T-helper 2 cell (primary cell): ENCODE data around the gene EML6.

Experiments used
- DNase-seq, 5 experiments: peaks; one replicate each; pipeline versions ENCODE4 v3.0.0 to v3.0.0-alpha.2; 2012 to 2022

EML6 gene

GRCh38 chr2:54758951-54759350 is 35.5 kb downstream of the EML6 start:
- DNase-seq, result no peak

GRCh38 chr2:54760310-54760709 is 36.8 kb downstream of the EML6 start:
- no peak for DNase-seq

GRCh38 chr2:54763636-54764291 is 40.3 kb downstream of the EML6 start:
- peak in 1 of 5 experiments; percentile 32 for DNase-seq

GRCh38 chr2:54767921-54768320 is 44.5 kb downstream of the EML6 start:
- no peak for DNase-seq

DNA sequence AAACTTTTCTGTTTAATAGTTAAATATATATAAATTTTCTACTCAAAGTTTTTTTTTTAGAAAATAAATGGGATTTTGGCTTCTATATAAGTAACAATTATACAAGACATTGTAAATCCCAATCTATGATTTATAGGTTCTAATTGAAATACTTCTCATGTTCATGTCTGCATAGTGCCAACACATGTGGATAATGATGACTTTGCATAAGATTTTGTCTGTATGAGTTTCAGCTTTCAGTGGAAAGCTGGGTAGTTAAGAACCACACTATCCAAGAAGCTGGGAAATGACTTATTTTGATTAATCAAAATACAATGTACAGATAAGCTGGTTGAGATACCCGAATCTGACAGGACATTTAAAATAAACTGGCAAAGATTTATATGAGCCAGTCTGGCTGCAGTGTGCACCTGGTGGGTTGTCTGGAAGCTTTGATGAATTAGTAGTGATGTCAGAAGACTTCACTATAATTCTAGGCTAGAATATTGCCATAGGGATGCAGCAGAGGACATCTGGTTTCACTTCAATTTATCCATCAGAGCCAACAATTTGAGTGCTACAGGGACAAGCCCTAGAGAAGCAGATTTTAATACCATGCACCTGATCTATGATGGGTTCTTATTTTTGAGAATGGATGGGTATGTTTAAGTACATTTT is 45.4 kb downstream of the EML6 start:
- no peak for DNase-seq

DNA sequence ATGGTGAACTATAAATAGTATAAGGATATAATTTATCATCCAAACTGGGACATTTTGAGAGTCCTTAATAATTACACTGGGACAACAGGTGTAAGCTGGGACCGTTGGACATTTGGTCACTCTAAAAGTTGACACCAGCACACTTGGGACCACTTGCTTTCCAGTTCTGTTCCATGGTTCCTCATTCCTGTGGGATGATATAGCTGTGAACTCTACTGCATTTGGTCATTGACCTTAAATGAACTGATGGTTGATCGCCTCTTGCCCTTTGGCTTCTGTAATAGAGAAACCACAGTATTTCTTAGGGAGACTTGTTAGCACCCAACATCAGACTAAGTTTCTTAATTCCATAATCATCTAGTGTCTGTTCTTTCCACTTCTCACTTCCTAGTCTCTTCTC is 46.7 kb downstream of the EML6 start:
- no peak for DNase-seq

GRCh38 chr2:54770676-54771075 is 47.2 kb downstream of the EML6 start:
- no peak for DNase-seq

GRCh38 chr2:54771166-54771885 is 47.9 kb downstream of the EML6 start:
- DNase-seq, result no peak

DNA sequence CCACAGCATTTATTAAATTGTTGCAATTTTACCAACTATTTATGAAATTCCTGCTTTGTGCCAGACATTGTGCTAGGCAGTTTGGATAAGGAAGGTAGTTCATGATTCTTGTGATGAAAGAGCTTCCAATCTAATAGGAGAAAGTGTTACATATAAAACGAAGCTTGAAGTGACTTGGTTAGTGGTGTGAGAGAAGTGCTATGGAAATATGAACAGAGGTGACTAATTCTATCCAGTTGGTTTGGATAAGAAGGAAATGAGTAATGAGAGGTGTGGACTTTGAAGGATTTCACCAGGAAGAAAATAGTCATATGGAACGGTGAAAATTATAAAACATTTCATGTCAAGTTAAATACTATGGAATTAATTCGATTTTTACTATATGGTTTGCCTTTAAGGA is 48.6 kb downstream of the EML6 start:
- no peak for DNase-seq

- no peak for DNase-seq
Observed at GRCh38 chr2:54772531-54772930, 49.1 kb downstream of the EML6 start.

DNA sequence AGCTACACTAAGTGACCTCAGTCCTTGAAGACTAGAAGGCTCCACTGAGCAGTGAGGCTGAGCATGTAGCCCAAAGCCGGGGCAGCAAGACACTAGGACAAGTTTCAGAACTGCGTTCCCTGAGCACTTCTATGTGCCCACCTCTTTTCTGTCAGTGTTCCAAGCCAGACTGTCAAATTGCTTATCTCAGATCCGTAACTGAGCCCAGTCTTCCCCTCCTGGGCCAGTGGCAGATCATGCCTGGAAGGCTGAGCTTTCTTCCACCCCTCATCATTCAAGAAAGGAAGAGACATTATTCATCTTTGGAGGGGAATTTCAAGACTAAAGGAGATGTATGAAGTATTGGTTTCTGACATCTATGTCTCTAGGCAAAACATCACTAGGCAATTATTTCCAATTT is 49.8 kb downstream of the EML6 start:
- no peak for DNase-seq

DNA sequence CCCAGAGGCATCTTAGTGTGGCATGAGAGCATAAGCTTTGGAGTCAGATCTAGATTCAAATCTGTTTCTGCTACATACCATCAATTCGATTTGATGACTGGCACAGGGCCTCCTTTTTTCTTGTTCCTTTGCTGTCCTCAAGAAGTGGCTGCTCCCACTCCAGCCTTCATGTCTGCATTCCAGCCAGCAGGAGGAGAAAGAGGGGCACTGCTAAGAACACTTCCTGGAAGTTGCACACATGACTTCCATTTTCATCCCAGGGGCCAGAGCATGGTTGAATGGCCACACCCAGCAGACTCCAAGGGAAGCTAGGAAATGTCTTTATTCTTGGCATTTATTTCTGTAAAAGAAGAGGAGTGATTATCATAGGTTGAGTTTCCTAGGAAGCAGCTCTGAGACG is 50.4 kb downstream of the EML6 start:
- DNase-seq, result no peak

- no peak for DNase-seq
Observed at GRCh38 chr2:54775710-54776109, 52.2 kb downstream of the EML6 start.

GRCh38 chr2:54776494-54776893 is 53.0 kb downstream of the EML6 start:
- DNase-seq, result no peak

DNA sequence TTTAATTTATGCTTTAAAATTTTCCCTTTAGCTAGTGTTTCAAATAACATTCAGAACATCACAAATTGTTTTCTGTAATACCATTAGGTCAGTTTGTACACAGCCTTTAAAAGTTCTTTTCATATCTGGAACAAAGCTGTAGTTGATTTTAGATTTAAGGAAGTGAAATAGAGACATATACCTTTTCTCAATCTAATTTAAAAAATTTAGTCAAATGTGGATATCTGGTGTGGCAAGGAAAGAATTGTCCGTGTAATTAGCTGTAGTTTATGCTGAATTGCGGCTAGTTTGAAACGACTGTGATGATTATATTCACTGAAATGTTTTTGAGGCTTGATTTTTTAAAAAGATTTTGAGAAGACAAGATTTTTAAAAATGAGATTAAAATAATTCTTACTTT is 59.9 kb downstream of the EML6 start:
- DNase-seq, result no peak

- DNase-seq, result no peak
Observed at GRCh38 chr2:54787270-54787669, 63.8 kb downstream of the EML6 start.

DNA sequence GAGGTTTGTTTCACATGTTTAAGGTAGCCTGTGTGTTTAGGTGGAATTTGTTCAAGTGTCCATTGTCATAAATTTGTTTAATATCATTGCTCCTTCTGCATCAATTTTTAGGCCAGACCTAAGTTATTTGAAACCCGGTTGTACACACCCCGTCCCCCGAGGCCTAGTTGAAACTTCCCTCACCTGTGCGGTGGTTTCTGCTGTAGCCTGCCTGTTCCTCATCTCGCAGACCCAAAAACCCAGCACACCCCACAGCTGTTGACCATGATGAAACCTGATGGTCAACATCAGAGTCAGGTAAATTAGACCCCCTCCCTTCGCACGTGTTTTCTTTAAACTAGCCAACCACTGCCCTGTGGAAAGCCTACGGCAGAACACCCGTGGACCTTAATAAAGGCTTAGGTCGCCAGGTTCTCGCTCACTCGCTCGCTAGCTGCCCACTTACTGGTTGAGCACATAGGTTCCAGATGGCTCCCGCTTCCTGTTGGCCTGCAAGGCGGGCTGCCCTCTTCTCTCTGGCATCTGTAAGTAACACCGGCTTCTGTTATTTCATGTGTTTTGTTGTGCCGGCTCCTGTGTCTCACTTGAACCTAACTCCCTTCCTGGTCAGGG is 64.4 kb downstream of the EML6 start:
- no peak for DNase-seq

GRCh38 chr2:54789878-54790277 is 66.4 kb downstream of the EML6 start:
- no peak for DNase-seq

DNA sequence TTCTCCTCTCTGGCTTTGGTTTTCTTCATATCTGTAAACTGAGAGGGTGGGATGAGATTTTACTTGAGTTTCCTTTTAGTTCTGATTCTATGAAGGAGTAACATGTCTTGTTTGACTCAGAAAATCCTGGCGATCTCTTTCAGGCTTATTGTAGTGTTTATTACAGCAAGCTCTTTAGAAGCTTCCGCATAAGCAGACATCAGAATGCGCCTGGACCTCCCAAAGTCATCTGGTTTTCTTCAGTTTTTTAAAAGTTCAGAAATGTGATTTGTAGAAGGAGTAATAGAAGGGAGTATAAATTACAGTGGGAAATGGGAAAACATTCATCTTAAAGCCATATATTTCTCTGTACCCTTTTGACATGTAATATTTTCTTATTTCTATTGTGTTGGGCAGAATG is 68.4 kb downstream of the EML6 start:
- no peak for DNase-seq

GRCh38 chr2:54797307-54797706 is 73.8 kb downstream of the EML6 start:
- no peak for DNase-seq

- no peak for DNase-seq
Observed at GRCh38 chr2:54801352-54801751, 77.9 kb downstream of the EML6 start.

DNA sequence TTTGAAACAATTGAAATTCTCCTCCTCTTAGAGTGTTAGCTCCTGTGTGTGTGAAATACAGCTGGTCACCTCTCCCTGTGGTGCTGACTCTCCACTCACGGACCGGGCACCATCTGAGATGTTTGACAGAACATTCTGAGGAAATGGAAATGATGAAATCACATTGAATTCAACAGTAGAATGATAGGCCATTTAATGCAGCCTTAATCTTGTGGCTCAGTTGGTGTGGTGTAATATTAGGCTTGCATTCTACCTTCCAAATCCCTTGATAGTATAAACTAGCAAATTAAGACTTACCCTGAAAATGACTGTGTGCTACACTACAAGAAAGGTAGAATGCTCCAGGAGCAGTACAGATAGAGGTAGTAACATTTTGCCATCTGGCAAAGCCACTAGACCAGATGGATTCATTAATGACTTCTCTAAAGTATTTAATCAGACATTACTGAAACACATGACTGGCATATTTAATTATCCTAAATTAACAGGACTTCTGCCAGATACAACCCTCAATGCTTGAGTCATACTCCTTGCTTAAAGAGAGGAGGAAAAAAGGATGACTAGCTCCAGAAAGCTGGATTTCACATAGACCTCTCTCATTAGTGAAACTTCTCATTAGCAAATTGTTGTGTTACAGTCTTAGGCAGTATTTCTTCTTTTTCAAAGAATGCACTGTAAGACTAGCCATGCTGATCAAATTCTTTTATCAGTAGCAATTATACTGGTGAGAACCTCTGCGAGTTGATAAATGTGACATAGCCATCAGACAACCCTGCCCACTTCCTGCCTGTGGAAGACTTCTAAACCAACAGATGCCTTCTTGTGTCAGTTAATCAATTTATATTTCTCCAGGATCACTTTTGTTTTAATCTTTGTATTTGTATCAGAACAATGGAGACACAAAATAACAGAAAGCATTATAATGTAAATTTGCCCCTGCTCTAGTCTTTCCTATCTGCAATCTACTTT is 80.6 kb downstream of the EML6 start:
- DNase-seq, result peak in 1 of 5 experiments; percentile 45
